HL-60/S4 treated with retinoic acid at 250 ng/mL for 4 days and 3 days (cell line): ENCODE results near the gene SPRR4.

Experiments used
- in situ Hi-C: fragments of 300-500 bp; cut with MboI; formaldehyde crosslinking; loops from 2 replicates; pipeline ENCODE4 v1.7.0; 2022; ENCODE audit warnings: low sequenced_read_pairs

Gene SPRR4

GRCh38 chr1:152970495-152970894 lies at the start of gene SPRR4:
Gene SPRR4, plus strand, starts transcription at chr1:152970648. Its CDS starts 1,243 bp downstream, at chr1:152971891.
- in situ Hi-C loops, result no loop called here

GRCh38 chr1:152924191-152924590 lies 46.3 kb upstream of the SPRR4 start:
- in situ Hi-C loops, result no loop called here

- in situ Hi-C loops, result no loop called here
Observed at GRCh38 chr1:152926091-152926490, 44.4 kb upstream of the SPRR4 start.

- in situ Hi-C loops, result no loop called here
Observed at GRCh38 chr1:152928671-152929070, 41.8 kb upstream of the SPRR4 start.

GRCh38 chr1:152932170-152932811 lies 38.2 kb upstream of the SPRR4 start:
- in situ Hi-C loops, result no loop called here

GRCh38 chr1:152933196-152933595 lies 37.3 kb upstream of the SPRR4 start:
- in situ Hi-C loops, result no loop called here

- in situ Hi-C loops, result no loop called here
Observed at GRCh38 chr1:152940614-152941013, 29.8 kb upstream of the SPRR4 start.

GRCh38 chr1:152941037-152941711 lies 29.3 kb upstream of the SPRR4 start:
- in situ Hi-C loops, result no loop called here

- in situ Hi-C loops, result no loop called here
Observed at GRCh38 chr1:152942161-152942560, 28.3 kb upstream of the SPRR4 start.

- in situ Hi-C loops, result no loop called here
Observed at GRCh38 chr1:152946248-152946647, 24.2 kb upstream of the SPRR4 start.

- in situ Hi-C loops, result no loop called here
Observed at GRCh38 chr1:152946651-152947256, 23.7 kb upstream of the SPRR4 start, which contains the start of gene SPRR5. Gene SPRR5, plus strand, starts transcription at chr1:152947206. Its CDS starts 1,349 bp downstream, at chr1:152948555.

GRCh38 chr1:152951711-152952110 lies 18.7 kb upstream of the SPRR4 start:
- in situ Hi-C loops, result no loop called here

- in situ Hi-C loops, result no loop called here
Observed at GRCh38 chr1:152953761-152954160, 16.7 kb upstream of the SPRR4 start.

- in situ Hi-C loops, result no loop called here
Observed at GRCh38 chr1:152954436-152954835, 16.0 kb upstream of the SPRR4 start.

GRCh38 chr1:152957561-152957960 lies 12.9 kb upstream of the SPRR4 start:
- in situ Hi-C loops, result no loop called here

- in situ Hi-C loops, result no loop called here
Observed at GRCh38 chr1:152959273-152959672, 11.2 kb upstream of the SPRR4 start.

- in situ Hi-C loops, result no loop called here
Observed at GRCh38 chr1:152959801-152960451, 10.5 kb upstream of the SPRR4 start.

- in situ Hi-C loops, result no loop called here
Observed at GRCh38 chr1:152960452-152961044, 9.9 kb upstream of the SPRR4 start.

- in situ Hi-C loops, result no loop called here
Observed at GRCh38 chr1:152961226-152961891, 9.1 kb upstream of the SPRR4 start.

- in situ Hi-C loops, result no loop called here
Observed at GRCh38 chr1:152962876-152963415, 7.5 kb upstream of the SPRR4 start.
